ENCODE data around the gene GNRH2. TPM values are rescaled to one million over a fixed set of nuclear protein-coding genes. Genes with fewer than 3 reads are reported as not detected.
A peak's percentile ranks its signal among the peaks of the same experiment; 100 is the strongest.

Gene GNRH2
- total RNA-seq, 1 experiment from 2014 or later, result 1.1 TPM

DNA sequence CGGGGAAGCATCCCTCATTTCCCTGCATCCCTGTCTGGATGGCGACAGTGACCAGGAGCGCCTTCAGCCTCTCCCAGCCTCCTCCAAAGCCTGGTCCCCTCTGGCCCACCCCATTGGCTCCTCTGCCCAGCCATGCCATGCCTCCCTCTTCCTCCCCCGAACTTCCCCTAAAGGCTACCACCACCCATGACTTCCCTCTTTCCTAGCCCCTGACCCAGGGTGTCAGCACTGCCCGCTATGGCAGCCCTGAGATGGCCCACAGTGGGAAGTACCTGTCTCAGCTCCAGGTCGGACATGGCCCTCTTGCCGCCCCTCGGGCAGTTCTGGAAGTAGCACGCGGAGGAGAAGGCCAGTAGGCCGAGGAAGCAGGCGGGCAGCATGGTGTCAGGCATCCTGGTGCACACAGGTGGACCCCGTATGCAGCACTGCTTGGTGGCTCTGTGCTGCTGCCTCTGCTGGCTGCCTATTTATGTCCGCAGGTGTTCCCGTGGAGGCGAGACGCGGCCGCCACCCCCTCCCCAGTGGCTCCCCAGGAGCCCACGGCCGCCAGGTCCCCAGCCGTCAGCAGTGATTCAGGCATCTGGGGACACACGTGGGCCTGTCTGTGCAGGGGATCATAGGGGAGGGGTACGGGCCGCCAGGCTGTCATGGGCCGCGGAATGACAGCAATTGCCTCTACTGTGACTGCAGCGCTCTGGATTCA is 41.0 kb downstream of the GNRH2 start, which contains the start of gene AVP:
TSS of gene AVP (minus strand) at position 442 of the 703 bp plus-strand sequence. CDS start at position 392, 50 bp downstream.
- H3K79me2 ChIP-seq (ENCODE audit: insufficient read depth, low read length), result no peaks in the 10 kb centered on the region
- no peak within 1 kb of the TSS for H3K18ac ChIP-seq (ENCODE audit: insufficient read length, low read depth, low read length)
- H3K36me3 Mint-ChIP-seq (ENCODE audit: insufficient read depth in 1 of 3, low read depth in 3 of 3), result no peaks in the 10 kb centered on the region; a peak in 2 of 7 replicates
- no peaks in the 10 kb centered on the region for H3K9me3 ChIP-seq (ENCODE audit: control insufficient read depth, low read depth, low read length)
- no peaks in the 10 kb centered on the region for H3K79me1 ChIP-seq (ENCODE audit: insufficient read depth, low read depth, low read length, poor library complexity, severe bottlenecking)
- H3K4me1 ChIP-seq (ENCODE audit: insufficient read depth, low read length), result no peaks in the 10 kb centered on the region; the same call in 1 of the 2 replicates
- H4K20me1 ChIP-seq (ENCODE audit: control insufficient read depth, insufficient read depth, insufficient read length), result no peaks in the 10 kb centered on the region
- no peak within 1 kb of the TSS for H4K8ac ChIP-seq (replicated peaks; ENCODE audit: insufficient read length, low read depth, low read length)
- H3K4me1 Mint-ChIP-seq, result peaks cover 0 to 8% of the 10 kb centered on the region in 2 experiments; a peak in 1 of 4 replicates
- no peak within 1 kb of the TSS for H2AFZ ChIP-seq (ENCODE audit: low read length)
- no peak within 1 kb of the TSS for H3K9ac ChIP-seq (ENCODE audit: extremely low read depth, insufficient read length, low read length)
- TF ChIP-seq, protein P1, sequence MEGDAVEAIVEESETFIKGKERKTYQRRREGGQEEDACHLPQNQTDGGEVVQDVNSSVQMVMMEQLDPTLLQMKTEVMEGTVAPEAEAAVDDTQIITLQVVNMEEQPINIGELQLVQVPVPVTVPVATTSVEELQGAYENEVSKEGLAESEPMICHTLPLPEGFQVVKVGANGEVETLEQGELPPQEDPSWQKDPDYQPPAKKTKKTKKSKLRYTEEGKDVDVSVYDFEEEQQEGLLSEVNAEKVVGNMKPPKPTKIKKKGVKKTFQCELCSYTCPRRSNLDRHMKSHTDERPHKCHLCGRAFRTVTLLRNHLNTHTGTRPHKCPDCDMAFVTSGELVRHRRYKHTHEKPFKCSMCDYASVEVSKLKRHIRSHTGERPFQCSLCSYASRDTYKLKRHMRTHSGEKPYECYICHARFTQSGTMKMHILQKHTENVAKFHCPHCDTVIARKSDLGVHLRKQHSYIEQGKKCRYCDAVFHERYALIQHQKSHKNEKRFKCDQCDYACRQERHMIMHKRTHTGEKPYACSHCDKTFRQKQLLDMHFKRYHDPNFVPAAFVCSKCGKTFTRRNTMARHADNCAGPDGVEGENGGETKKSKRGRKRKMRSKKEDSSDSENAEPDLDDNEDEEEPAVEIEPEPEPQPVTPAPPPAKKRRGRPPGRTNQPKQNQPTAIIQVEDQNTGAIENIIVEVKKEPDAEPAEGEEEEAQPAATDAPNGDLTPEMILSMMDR (conservative IDR thresholded peaks at IDR 0.05), result no peak
- no CpG with 5 or more reads among the region's 28 CpGs for WGBS (ENCODE audit: extremely low coverage, insufficient read length, low lambda C conversion rate)
- no peak within 1 kb of the TSS for H4K5ac ChIP-seq (ENCODE audit: insufficient read length, low read depth, low read length)
- H2BK12ac ChIP-seq (ENCODE audit: insufficient read length, low read depth, low read length), result no peak within 1 kb of the TSS
- peak within 1 kb of the TSS; percentile 77 for H3K4me2 ChIP-seq (ENCODE audit: insufficient read depth, insufficient read length, low read length)
- no peak within 1 kb of the TSS for H3K4ac ChIP-seq (ENCODE audit: low read depth, low read length)
- H2BK15ac ChIP-seq (ENCODE audit: low read depth, low read length), result no peak within 1 kb of the TSS
- H2AK5ac ChIP-seq (ENCODE audit: insufficient read length, low read length), result no peak within 1 kb of the TSS
- H3K9me3 Mint-ChIP-seq, result peaks cover 0 to 2% of the 10 kb centered on the region in 2 experiments; a peak in 1 of 5 replicates
- H3K23ac ChIP-seq (ENCODE audit: insufficient read length, low read depth, low read length), result no peak within 1 kb of the TSS
- no peak within 1 kb of the TSS for H2BK5ac ChIP-seq (ENCODE audit: insufficient read length, low read length)
- no peak within 1 kb of the TSS for H2BK120ac ChIP-seq (ENCODE audit: low read depth, low read length, poor library complexity, severe bottlenecking)
- no peak within 1 kb of the TSS for H3K56ac ChIP-seq (ENCODE audit: insufficient read length, low read depth, low read length)
- no peak within 1 kb of the TSS for H3K27ac ChIP-seq (ENCODE audit: insufficient read length, low read depth, low read length)
- H3K27ac Mint-ChIP-seq, result no peak within 1 kb of the TSS; a peak in 1 of 7 replicates
- H3K14ac ChIP-seq (ENCODE audit: insufficient read depth, low read length), result no peak within 1 kb of the TSS
- H3K4me3 Mint-ChIP-seq, result peak within 1 kb of the TSS; percentile 42 to 70; a peak in 4 of 5 replicates
- H2BK20ac ChIP-seq (ENCODE audit: low read depth, low read length, poor library complexity, severe bottlenecking), result no peak within 1 kb of the TSS
- H3K23me2 ChIP-seq (ENCODE audit: insufficient read length, low read depth, low read length, poor library complexity, severe bottlenecking), result peaks cover 4% of the 10 kb centered on the region
- no peak within 1 kb of the TSS for H4K91ac ChIP-seq (ENCODE audit: insufficient read length, low read depth, low read length)
- no peak for DNase-seq
- H3K27me3 ChIP-seq (ENCODE audit: insufficient read depth, low read length), result peaks cover 29% of the 10 kb centered on the region
- no peak within 1 kb of the TSS for H3T11ph ChIP-seq (ENCODE audit: low read length)
- H3K27me3 Mint-ChIP-seq (ENCODE audit: low read depth), result peaks cover 57% of the 10 kb centered on the region

All from H9 (cell line).